NCI-H524 (cell line): Measurements from ENCODE around the gene TXNDC12.
A peak's percentile ranks its signal among the peaks of the same experiment; 100 is the strongest.
"Not testable (repeated sequence)": the region's sequence is repeated elsewhere in the genome, so short reads cannot be mapped to it uniquely, and the experiment has no call there.

Experiments
- DNase-seq, 2 experiments: peaks; one replicate each; lab custom pipeline; 2025; lab: John Stamatoyannopoulos, UW

TXNDC12 gene

GRCh38 chr1:52045666-52046195 is 9.3 kb downstream of the TXNDC12 start:
- DNase-seq, result not testable (repeated sequence)

- DNase-seq, result no peak
Observed at GRCh38 chr1:52045236-52045635, 9.8 kb downstream of the TXNDC12 start.

- DNase-seq, result no peak
Observed at GRCh38 chr1:52041551-52042185, 13.3 kb downstream of the TXNDC12 start.

GRCh38 chr1:52037909-52038308 is 17.1 kb downstream of the TXNDC12 start:
- DNase-seq, result no peak

GRCh38 chr1:52037402-52037814 is 17.6 kb downstream of the TXNDC12 start:
- no peak for DNase-seq

GRCh38 chr1:52034050-52034384 is 21.0 kb downstream of the TXNDC12 start:
- no peak for DNase-seq

GRCh38 chr1:52033190-52034049 is 21.6 kb downstream of the TXNDC12 start, which contains the start of gene KTI12:
TSS of gene KTI12 (minus strand) at chr1:52033810. CDS start at chr1:52033761, 49 bp downstream.
- peak; percentile 68 to 88 for DNase-seq

GRCh38 chr1:52032785-52033131 is 22.2 kb downstream of the TXNDC12 start:
- peak in 1 of 2 experiments; percentile 6 for DNase-seq

- DNase-seq, result no peak
Observed at GRCh38 chr1:52032124-52032784, 22.7 kb downstream of the TXNDC12 start.

GRCh38 chr1:52028839-52029238 is 26.2 kb downstream of the TXNDC12 start:
- DNase-seq, result not testable (repeated sequence)

- DNase-seq, result no peak
Observed at GRCh38 chr1:52028328-52028727, 26.7 kb downstream of the TXNDC12 start.

GRCh38 chr1:52026278-52026677 is 28.7 kb downstream of the TXNDC12 start:
- DNase-seq, result no peak

- no peak for DNase-seq
Observed at GRCh38 chr1:52022133-52022532, 32.9 kb downstream of the TXNDC12 start.

- DNase-seq, result no peak
Observed at GRCh38 chr1:52008071-52008809, 46.8 kb downstream of the TXNDC12 start.

GRCh38 chr1:52007215-52008002 is 47.6 kb downstream of the TXNDC12 start:
- DNase-seq, result no peak

GRCh38 chr1:52006081-52006553 is 48.9 kb downstream of the TXNDC12 start:
- DNase-seq, result peak in 1 of 2 experiments; percentile 59

- DNase-seq, result not testable (repeated sequence)
Observed at GRCh38 chr1:52005548-52005947, 49.4 kb downstream of the TXNDC12 start.

GRCh38 chr1:52003877-52004276 is 51.1 kb downstream of the TXNDC12 start:
- DNase-seq, result no peak

- peak; percentile 56 to 86 for DNase-seq
Observed at GRCh38 chr1:52002038-52002917, 52.7 kb downstream of the TXNDC12 start.

GRCh38 chr1:51998701-51999100 is 56.3 kb downstream of the TXNDC12 start:
- no peak for DNase-seq
